CD4-positive, alpha-beta T cell (primary cell): ENCODE results near the gene TAS2R50. TPM values are rescaled to one million over a fixed set of nuclear protein-coding genes. Genes with fewer than 3 reads are reported as not detected.
"Not testable (repeated sequence)": the region's sequence is repeated elsewhere in the genome, so short reads cannot be mapped to it uniquely, and the experiment has no call there.

Experiments
- ATAC-seq: fragments of 200-7000 bp; cut with Tn5 transposase; one replicate; pipeline ENCODE4 v1.10.0; 2022; ENCODE audit warnings: mild to moderate bottlenecking; ENCODE audit not compliant: poor library complexity
- CTCF ChIA-PET: fragments of 350-600 bp; sonication (Branson Sonifier 250); formaldehyde crosslinking; loops from one replicate; lab custom pipeline; 2021; ENCODE audit warnings: antibody characterized with exemption, inconsistent platforms; lab: Charles Lee
- POLR2A ChIA-PET: fragments of 350-600 bp; sonication (Branson Sonifier 250); formaldehyde crosslinking; loops from one replicate; lab custom pipeline; 2021; ENCODE audit warnings: antibody characterized with exemption, inconsistent platforms; lab: Charles Lee
- DNase-seq, 14 experiments: peaks; one replicate each; pipeline ENCODE4 v3.0.0-alpha.2; 2013 to 2020; ENCODE audit warnings: mixed read lengths in 2 of 14
- H3K27ac ChIP-seq, 2 donors: one replicate each; pipeline versions ENCODE4 v1.5.1 to v1.7.0; 2013; ENCODE audit warnings: low read length in 2 of 2, low read depth in 1 of 2, mild to moderate bottlenecking in 1 of 2
- H3K27me3 ChIP-seq, 2 experiments: 1 replicate in 1 of 2; 2 replicates in 1 of 2; pipeline versions ENCODE4 v1.6.1 to v1.7.0; 2013; ENCODE audit warnings: low read length in 2 of 2, control low read depth in 1 of 2, mild to moderate bottlenecking in 1 of 2, moderate library complexity in 1 of 2; ENCODE audit not compliant: insufficient read depth in 2 of 2, control insufficient read depth in 1 of 2
- H3K36me3 ChIP-seq: one replicate; pipeline ENCODE4 v1.6.1; 2013; ENCODE audit warnings: low read length, control low read depth; ENCODE audit not compliant: insufficient read depth
- H3K4me1 ChIP-seq: one replicate; pipeline ENCODE4 v1.6.1; 2013; ENCODE audit warnings: low read length, control low read depth; ENCODE audit not compliant: insufficient read depth
- H3K4me3 ChIP-seq: one replicate; pipeline ENCODE4 v1.5.1; 2013; ENCODE audit warnings: mild to moderate bottlenecking, low read length, moderate library complexity
- H3K9me3 ChIP-seq, 2 experiments: 1 replicate in 1 of 2; 2 replicates in 1 of 2; pipeline versions ENCODE4 v1.6.1 to v1.7.0; 2013; ENCODE audit warnings: low read length in 2 of 2, mild to moderate bottlenecking in 2 of 2, control low read depth in 1 of 2, moderate library complexity in 1 of 2; ENCODE audit not compliant: control insufficient read depth in 1 of 2, insufficient read depth in 1 of 2
- H3K27ac Mint-ChIP-seq: one replicate; pipeline ENCODE4 v1.8.0; 2020; ENCODE audit warnings: mixed read lengths
- H3K27me3 Mint-ChIP-seq: one replicate; pipeline ENCODE4 v1.8.0; 2021; ENCODE audit warnings: mixed read lengths
- H3K36me3 Mint-ChIP-seq: one replicate; pipeline ENCODE4 v1.8.0; 2021; ENCODE audit warnings: low read depth, mixed read lengths
- H3K4me1 Mint-ChIP-seq: one replicate; pipeline ENCODE4 v1.8.0; 2021; ENCODE audit warnings: low read depth, mixed read lengths
- H3K4me3 Mint-ChIP-seq: one replicate; pipeline ENCODE4 v1.8.0; 2020; ENCODE audit warnings: mild to moderate bottlenecking, mixed read lengths
- H3K9me3 Mint-ChIP-seq: one replicate; pipeline ENCODE4 v1.8.0; 2020; ENCODE audit warnings: mixed read lengths
- CTCF ChIP-seq: fragments of 200-600 bp; IDR thresholded peaks from one replicate; pipeline ENCODE4 v1.8.0; 2022; ENCODE audit warnings: antibody characterized with exemption, mild to moderate bottlenecking
- intact Hi-C, 2 experiments: fragments of 100-400 bp; cut with DNase I in 1 of 2; cut with micrococcal nuclease in 1 of 2; formaldehyde crosslinking; loops; one replicate each; pipeline versions ENCODE4 v1.15.1 to v1.9.0; 2023 to 2025; cut with DNase I, micrococcal nuclease
- polyA plus RNA-seq, 2 donors: library from polyadenylated mRNA; unstranded; fragments of 120-200 nt; gene quantifications; one replicate each; pipeline ENCODE4 v1.2.1, GENCODE V29; 2013
- total RNA-seq, 174 experiments: library from RNA in 2 of 174; stranded (reverse) in 2 of 174; gene quantifications; one replicate each; pipeline ENCODE4 v1.2.3 and lab custom pipeline; 2021 to 2026

Gene TAS2R50
- under 1 TPM; 0.36 to 0.67 TPM for total RNA-seq
- 0.25 TPM for polyA plus RNA-seq (2013, experiment 1 of 2)
- 0.41 TPM for polyA plus RNA-seq (2013, experiment 2 of 2)
- total RNA-seq (lab: John Stamatoyannopoulos, UW) = 0 to 3.7 (median 0.38) reads per million in 172 experiments

- Mint-ChIP-seq H3K4me1 (peaks cover 40% of the 10 kb centered on the region), H3K4me3 (no peak within 1 kb of the TSS), H3K27me3 (no peaks in the 10 kb centered on the region), H3K36me3 (peaks cover 12% of the 10 kb centered on the region), H3K27ac (no peak within 1 kb of the TSS), H3K9me3 (peaks cover 4% of the 10 kb centered on the region)
- Histone ChIP-seq H3K9me3 (no peaks in the 10 kb centered on the region), H3K27me3 (no peaks in the 10 kb centered on the region), H3K4me1 (peaks cover 13% of the 10 kb centered on the region), H3K36me3 (no peaks in the 10 kb centered on the region), H3K4me3 (no peak within 1 kb of the TSS), H3K27ac (no peak within 1 kb of the TSS)
- ChIA-PET CTCF (interaction anchor here (0.6 kb wide), 1 partner anchor 955 kb away, joined by 3 read pairs; no protein-coding TSS in a partner anchor), POLR2A (no interaction called here)
- intact Hi-C loops = no loop called here
- ATAC-seq = no peak
- DNase-seq = no peak
- TF ChIP-seq CTCF = no peak
These were observed at the start of gene TAS2R50 for GRCh38 chr12:10986812-10987211. Gene TAS2R50 (minus strand): TSS chr12:10986912. CDS start chr12:10986860, 52 bp downstream.

GRCh38 chr12:11033959-11034358, 47.2 kb upstream of the TAS2R50 start:
- H3K4me1 ChIP-seq, POLR2A ChIA-PET, H3K4me1 Mint-ChIP-seq, H3K27me3 ChIP-seq, H3K27ac ChIP-seq, H3K36me3 ChIP-seq, intact Hi-C loops, H3K4me3 ChIP-seq, DNase-seq, H3K4me3 Mint-ChIP-seq, CTCF ChIA-PET, ATAC-seq, H3K27ac Mint-ChIP-seq, H3K9me3 Mint-ChIP-seq, H3K27me3 Mint-ChIP-seq, H3K9me3 ChIP-seq: not testable (repeated sequence)
- peaks cover 62% of the 10 kb centered on the region for H3K36me3 Mint-ChIP-seq

- H3K27ac ChIP-seq = no peak within 1 kb of the TSS
- no peaks in the 10 kb centered on the region for H3K9me3 ChIP-seq
- CTCF ChIA-PET = no interaction called here
- no peak within 1 kb of the TSS for H3K4me3 ChIP-seq
- peaks cover 9% of the 10 kb centered on the region for H3K36me3 ChIP-seq
- Mint-ChIP-seq H3K36me3 (peaks cover 69% of the 10 kb centered on the region), H3K9me3 (no peaks in the 10 kb centered on the region), H3K27ac (no peak within 1 kb of the TSS), H3K4me3 (no peak within 1 kb of the TSS), H3K4me1 (no peaks in the 10 kb centered on the region), H3K27me3 (no peaks in the 10 kb centered on the region)
- ATAC-seq (no peak), DNase-seq (no peak)
- H3K27me3 ChIP-seq = no peaks in the 10 kb centered on the region
- no peak for TF ChIP-seq CTCF
- POLR2A ChIA-PET = no interaction called here
- intact Hi-C loops = no loop called here
- no peaks in the 10 kb centered on the region for H3K4me1 ChIP-seq
These were observed 44.6 kb upstream of the TAS2R50 start, which contains the start of gene TAS2R31 for GRCh38 chr12:11031307-11031706. Gene TAS2R31 (minus strand): TSS chr12:11031407. CDS start chr12:11031335, 72 bp downstream.

- peaks cover 2% of the 10 kb centered on the region for H3K9me3 Mint-ChIP-seq
- peaks cover 0 to 6% of the 10 kb centered on the region in 2 experiments for H3K9me3 ChIP-seq
- peaks cover 80% of the 10 kb centered on the region for H3K36me3 Mint-ChIP-seq
- H3K4me1 ChIP-seq = no peaks in the 10 kb centered on the region
- DNase-seq (no peak), ATAC-seq (no peak)
- H3K27me3 Mint-ChIP-seq = no peaks in the 10 kb centered on the region
- H3K27ac Mint-ChIP-seq = no peak overlapping the region
- peaks cover 9% of the 10 kb centered on the region for H3K36me3 ChIP-seq
- H3K4me3 Mint-ChIP-seq = no peak overlapping the region
- H3K4me3 ChIP-seq = no peak overlapping the region
- peaks cover 7% of the 10 kb centered on the region for H3K4me1 Mint-ChIP-seq
- ChIA-PET CTCF (no interaction called here), POLR2A (no interaction called here)
- intact Hi-C loops = no loop called here
- no peak for TF ChIP-seq CTCF
- no peaks in the 10 kb centered on the region for H3K27me3 ChIP-seq
- no peak overlapping the region for H3K27ac ChIP-seq
These were observed 39.4 kb upstream of the TAS2R50 start for GRCh38 chr12:11026118-11026517.
